Erythroblast (primary cell): ENCODE results near the gene CCR3.

ENCODE experiments used
- GATA1 ChIP-seq: IDR thresholded peaks from 2 replicates; pipeline ENCODE4 v1.6.1; 2011; ENCODE audit warnings: low read depth, mild to moderate bottlenecking, control low read depth, low read length, moderate library complexity
- POLR2A ChIP-seq: IDR thresholded peaks from 2 replicates; pipeline ENCODE4 v1.6.1; 2011; ENCODE audit warnings: mild to moderate bottlenecking, low read length

DNA sequence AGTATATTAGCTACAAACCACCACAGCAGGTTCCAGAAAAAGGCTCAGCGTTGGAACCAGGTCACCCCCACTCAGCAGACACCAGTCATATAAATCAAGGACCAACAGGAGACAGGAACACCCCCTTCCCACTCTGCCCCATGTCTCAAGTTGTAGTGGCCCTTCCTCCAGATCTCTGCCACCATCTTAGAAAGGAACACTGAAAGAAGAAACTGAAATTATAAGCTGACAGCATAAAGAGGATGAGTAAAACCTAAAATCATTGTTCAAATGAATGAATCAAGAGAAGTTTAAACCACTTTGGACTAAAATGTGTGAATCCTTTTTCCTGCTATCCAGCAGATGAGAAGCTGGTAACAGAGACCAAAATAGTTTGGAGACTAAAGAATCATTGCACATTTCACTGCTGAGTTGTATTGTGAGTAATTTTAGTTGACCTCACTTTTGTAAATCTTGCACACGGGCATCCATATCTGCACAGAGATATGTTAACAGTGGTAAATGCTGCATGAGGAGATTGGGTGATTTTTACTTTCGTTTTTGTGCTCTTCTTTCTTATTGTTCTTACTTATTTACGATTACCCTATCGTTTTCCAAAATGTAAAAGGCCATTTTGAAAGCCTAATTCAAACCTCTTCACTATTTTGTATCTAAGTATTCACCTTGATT lies 19.8 kb downstream of the CCR3 start:
- no peak for TF ChIP-seq POLR2A
- TF ChIP-seq GATA1: no peak
